ENCODE results near the gene CYP8B1.

CYP8B1 gene

GRCh38 chr3:42851228-42851834, 24.3 kb downstream of the CYP8B1 start:
- no peak for DNase-seq

- no peak for DNase-seq
These were observed 25.4 kb downstream of the CYP8B1 start for GRCh38 chr3:42850263-42850662.

GRCh38 chr3:42849017-42849416, 26.7 kb downstream of the CYP8B1 start:
- no peak for DNase-seq

GRCh38 chr3:42847731-42848130, 27.9 kb downstream of the CYP8B1 start:
- no peak for DNase-seq

- peak; percentile 18 for DNase-seq
These were observed 28.8 kb downstream of the CYP8B1 start for GRCh38 chr3:42846685-42847522.

GRCh38 chr3:42844815-42845214, 30.9 kb downstream of the CYP8B1 start:
- no peak for DNase-seq

GRCh38 chr3:42844412-42844713, 31.3 kb downstream of the CYP8B1 start:
- no peak for DNase-seq

GRCh38 chr3:42843713-42844411, 31.8 kb downstream of the CYP8B1 start:
- DNase-seq = no peak

- no peak for DNase-seq
These were observed 34.3 kb downstream of the CYP8B1 start for GRCh38 chr3:42841332-42841731.

GRCh38 chr3:42839616-42840015, 36.1 kb downstream of the CYP8B1 start:
- DNase-seq = peak; percentile 50

GRCh38 chr3:42838571-42838970, 37.1 kb downstream of the CYP8B1 start:
- DNase-seq = no peak

- no peak for DNase-seq
These were observed 39.2 kb downstream of the CYP8B1 start for GRCh38 chr3:42836150-42837123.

- peak; percentile 79 for DNase-seq
These were observed 44.4 kb downstream of the CYP8B1 start for GRCh38 chr3:42831321-42831713.

- DNase-seq = peak; percentile 2
These were observed 45.0 kb downstream of the CYP8B1 start for GRCh38 chr3:42830437-42831320.

- no peak for DNase-seq
These were observed 45.8 kb downstream of the CYP8B1 start for GRCh38 chr3:42829628-42830436.

GRCh38 chr3:42829083-42829627, 46.5 kb downstream of the CYP8B1 start:
- no peak for DNase-seq

GRCh38 chr3:42827654-42828053, 48.0 kb downstream of the CYP8B1 start:
- DNase-seq = no peak

GRCh38 chr3:42827023-42827422, 48.7 kb downstream of the CYP8B1 start:
- no peak for DNase-seq

GRCh38 chr3:42826141-42826540, 49.5 kb downstream of the CYP8B1 start:
- DNase-seq = no peak

- DNase-seq = no peak
These were observed 52.3 kb downstream of the CYP8B1 start for GRCh38 chr3:42823351-42823750.

GRCh38 chr3:42822828-42823227, 52.9 kb downstream of the CYP8B1 start:
- DNase-seq = no peak

All from CD4-positive, alpha-beta T cell treated with Interleukin-12 subunit alpha and Interleukin-12 subunit beta, for 1 hour (primary cell).